Mammary microvascular endothelial cell (primary cell): ENCODE data around the gene PDE6B. TPM values are rescaled to one million over a fixed set of nuclear protein-coding genes. Genes with fewer than 3 reads are reported as not detected.

ENCODE experiments used
- total RNA-seq: library from RNA; depleted of rRNA; stranded (reverse); fragments of >200 nt; gene quantifications from 2 replicates; pipeline ENCODE4 v1.2.3, GENCODE V29; 2015

The PDE6B gene
- 0.98 TPM in 1 of 2 replicates, not detected in the other for total RNA-seq

GRCh38 chr4:624705-625590 is at the start of gene PDE6B:
PDE6B (plus strand) TSS chr4:625573; CDS start chr4:625627, 54 bp downstream.

DNA sequence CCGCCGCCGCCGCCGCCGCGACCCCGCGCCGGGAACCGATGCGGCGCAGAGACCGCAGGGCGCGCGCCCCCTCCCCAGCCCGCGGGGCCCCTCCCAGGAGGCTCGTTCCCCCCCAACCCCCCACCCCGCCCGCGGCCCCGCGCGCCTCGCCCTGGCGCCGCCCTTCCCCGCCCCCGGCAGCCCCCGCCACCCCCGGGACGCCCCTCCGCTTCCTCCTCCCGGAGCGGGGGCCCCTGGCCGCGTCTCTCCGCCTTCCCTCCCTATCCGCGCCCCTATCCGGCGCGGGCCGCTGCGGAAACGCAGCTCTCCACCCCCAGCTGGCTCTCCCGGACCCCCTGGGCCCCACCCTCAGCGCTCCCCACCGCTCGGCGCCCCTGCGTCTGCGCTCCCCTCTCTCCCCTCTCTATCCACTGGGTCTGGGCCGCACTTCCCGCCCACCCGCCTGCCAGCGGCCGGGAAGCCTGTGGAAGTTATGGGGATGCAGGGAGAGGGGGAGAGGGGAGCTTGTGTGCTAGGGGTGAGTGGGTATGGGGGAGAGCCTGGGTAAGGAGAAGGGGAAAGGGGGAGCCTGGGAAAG is 49.0 kb upstream of the PDE6B start, which contains the start of gene TMEM271:
Gene TMEM271, minus strand, starts transcription at position 51 of the 577 bp plus-strand sequence. CDS start 233 bp downstream, outside the sequence.

GRCh38 chr4:674172-675035 is 49.0 kb downstream of the PDE6B start, which contains the start of the genes ATP5ME and MYL5:
ATP5ME (minus strand) TSS chr4:674276; CDS start chr4:674247, 29 bp downstream.
MYL5 (plus strand) TSS chr4:674542; CDS start chr4:678027, 3,485 bp downstream.

GRCh38 chr4:688854-689681 is 63.7 kb downstream of the PDE6B start, which contains the start of gene SLC49A3:
SLC49A3 (minus strand) TSS chr4:689151; CDS start chr4:689127, 24 bp downstream.

DNA sequence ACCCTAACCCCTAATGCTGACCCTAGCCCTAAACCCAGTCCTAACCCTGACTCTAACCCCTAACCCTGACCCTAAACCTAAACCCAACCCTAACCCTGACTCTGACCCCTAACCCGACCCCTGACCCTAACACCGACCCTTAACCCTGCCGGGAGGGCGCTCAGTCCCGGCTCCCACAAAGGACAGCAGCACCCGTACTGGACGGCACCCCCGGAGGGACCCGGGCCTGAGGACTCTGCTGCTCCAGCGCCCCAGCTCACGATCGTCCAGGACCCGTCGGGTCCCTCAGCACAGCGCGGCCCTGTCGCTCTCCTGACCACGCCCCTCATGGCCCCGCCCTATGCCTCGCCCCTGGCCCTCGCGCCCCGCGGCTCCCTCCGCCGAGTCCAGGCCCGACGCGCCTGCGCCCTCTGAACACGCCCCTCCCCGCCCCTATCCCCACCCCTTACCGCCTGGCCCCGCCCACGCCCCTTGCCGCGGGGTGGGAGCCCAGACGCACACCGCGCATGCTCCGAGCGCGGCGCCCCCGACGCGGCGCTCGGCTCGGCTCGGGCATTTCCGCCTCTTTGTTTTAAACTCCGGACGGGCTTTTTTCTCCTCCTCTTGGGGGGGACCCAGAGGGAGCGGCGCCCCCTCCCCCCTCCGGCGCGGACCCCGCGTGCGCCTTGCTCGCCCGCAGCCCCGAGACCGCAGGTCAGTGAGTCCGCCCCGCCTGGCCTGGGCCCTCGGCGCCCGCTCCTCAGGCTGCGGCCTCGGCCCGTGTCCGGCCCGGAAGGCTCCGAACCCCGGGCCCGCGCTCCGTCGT is 80.1 kb downstream of the PDE6B start, which contains the start of gene PCGF3:
Gene PCGF3, plus strand, starts transcription at position 555 of the 805 bp plus-strand sequence. CDS start 27,849 bp downstream, outside the sequence.

Other genes starting within 250 kb of the PDE6B start
- 9.9 and 13.9 TPM in 2 replicates for gene ZNF721, start 126.4 kb upstream of the PDE6B start, total RNA-seq
- gene PIGG, start 126.4 kb upstream of the PDE6B start, total RNA-seq: 30.7 and 30.8 TPM in 2 replicates
- not detected in 2 replicates for gene TMEM271, start 49.3 kb upstream of the PDE6B start, total RNA-seq
- 188 and 213 TPM in 2 replicates for gene ATP5ME, start 48.7 kb downstream of the PDE6B start, total RNA-seq
- 2.4 and 3.9 TPM in 2 replicates for gene MYL5, start 49.0 kb downstream of the PDE6B start, total RNA-seq
- 7.9 and 9.4 TPM in 2 replicates for gene SLC49A3, start 63.6 kb downstream of the PDE6B start, total RNA-seq
- 39.5 and 41.2 TPM in 2 replicates for gene PCGF3, start 80.3 kb downstream of the PDE6B start, total RNA-seq
- 0.20 TPM in 2 replicates for gene CPLX1, start 200.6 kb downstream of the PDE6B start, total RNA-seq